C4-2B (cell line): ENCODE results near the gene CFAP20DC.

ENCODE experiments used
- CTCF ChIP-seq: fragments of 450-650 bp; conservative IDR thresholded peaks from 2 replicates; pipeline ENCODE4 v1.5.1; 2017; ENCODE audit warnings: mild to moderate bottlenecking
- ZFX ChIP-seq: fragments of 450-650 bp; IDR thresholded peaks from 2 replicates; pipeline ENCODE4 v1.6.1; 2017

- no peak for TF ChIP-seq CTCF
- TF ChIP-seq ZFX: no peak
These were observed 150.5 kb downstream of the CFAP20DC start for GRCh38 chr3:58899159-58899952.
